ENCODE results near the gene SIRPG. TPM values are rescaled to one million over a fixed set of nuclear protein-coding genes. Genes with fewer than 3 reads are reported as not detected.

SIRPG gene
- total RNA-seq, 1 donor from 2014 or later: not detected

DNA sequence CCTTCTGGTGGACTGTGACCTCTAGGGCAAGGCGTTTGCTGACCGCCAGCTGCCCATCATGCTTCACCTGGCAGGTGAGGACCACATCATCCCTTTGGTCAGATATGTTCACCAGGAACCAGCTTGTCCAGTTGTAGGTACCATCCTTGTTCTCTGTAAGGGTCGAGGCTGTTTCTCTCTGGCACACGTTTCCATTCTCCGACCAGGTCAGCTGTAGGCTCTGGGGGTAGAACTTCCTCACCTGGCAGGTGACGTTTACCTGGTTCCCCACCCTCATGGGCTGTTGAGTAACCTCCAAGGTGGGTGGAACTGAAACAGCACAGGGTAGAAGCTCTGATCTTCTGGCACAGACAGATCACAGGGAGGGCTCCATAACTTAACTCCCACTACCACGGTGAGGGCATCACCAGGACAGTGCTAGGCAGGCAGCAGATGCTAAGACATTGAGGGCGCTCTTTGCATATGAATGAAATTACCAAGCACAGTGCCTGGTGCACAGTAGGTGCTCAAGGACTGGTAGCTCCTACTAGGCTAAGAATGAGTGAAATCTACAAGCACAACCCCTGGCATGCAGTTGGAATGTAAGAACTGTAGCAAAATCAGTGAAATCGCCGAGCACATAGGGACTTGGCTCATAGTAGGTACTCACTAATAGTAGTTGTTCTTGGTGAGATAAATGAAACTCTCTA lies 22.1 kb downstream of the SIRPG start:
- Mint-ChIP-seq H3K4me3 (no peak overlapping the region), H3K27ac (no peak overlapping the region)
- H3K27ac ChIP-seq: no peak overlapping the region

DNA sequence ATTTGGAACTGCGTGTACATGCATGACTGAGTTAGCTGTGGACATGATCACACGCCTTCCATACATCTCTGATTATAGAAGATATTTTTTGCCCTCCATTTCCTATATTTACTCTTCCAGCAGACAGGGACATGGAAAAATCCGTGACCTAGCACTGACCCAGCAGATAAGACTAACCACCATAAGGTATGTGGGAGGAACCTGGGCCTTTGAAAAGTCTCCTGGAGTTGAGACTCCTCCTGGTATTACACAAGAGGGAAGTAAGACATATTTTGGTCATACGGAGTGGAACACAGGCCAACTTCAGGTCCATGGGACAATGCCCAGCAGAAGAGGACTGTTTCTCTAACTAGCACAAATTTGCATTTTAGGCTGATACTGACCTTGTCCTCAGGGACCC lies 24.0 kb downstream of the SIRPG start:
- TF ChIP-seq, protein P1, sequence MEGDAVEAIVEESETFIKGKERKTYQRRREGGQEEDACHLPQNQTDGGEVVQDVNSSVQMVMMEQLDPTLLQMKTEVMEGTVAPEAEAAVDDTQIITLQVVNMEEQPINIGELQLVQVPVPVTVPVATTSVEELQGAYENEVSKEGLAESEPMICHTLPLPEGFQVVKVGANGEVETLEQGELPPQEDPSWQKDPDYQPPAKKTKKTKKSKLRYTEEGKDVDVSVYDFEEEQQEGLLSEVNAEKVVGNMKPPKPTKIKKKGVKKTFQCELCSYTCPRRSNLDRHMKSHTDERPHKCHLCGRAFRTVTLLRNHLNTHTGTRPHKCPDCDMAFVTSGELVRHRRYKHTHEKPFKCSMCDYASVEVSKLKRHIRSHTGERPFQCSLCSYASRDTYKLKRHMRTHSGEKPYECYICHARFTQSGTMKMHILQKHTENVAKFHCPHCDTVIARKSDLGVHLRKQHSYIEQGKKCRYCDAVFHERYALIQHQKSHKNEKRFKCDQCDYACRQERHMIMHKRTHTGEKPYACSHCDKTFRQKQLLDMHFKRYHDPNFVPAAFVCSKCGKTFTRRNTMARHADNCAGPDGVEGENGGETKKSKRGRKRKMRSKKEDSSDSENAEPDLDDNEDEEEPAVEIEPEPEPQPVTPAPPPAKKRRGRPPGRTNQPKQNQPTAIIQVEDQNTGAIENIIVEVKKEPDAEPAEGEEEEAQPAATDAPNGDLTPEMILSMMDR (IDR thresholded peaks at IDR 0.05): no peak
- TF ChIP-seq EZH2 (IDR thresholded peaks at IDR 0.05) (no peak), EZH2phosphoT487 (IDR thresholded peaks at IDR 0.05) (no peak)
- Histone ChIP-seq H3K27me3 (no peaks in the 10 kb centered on the region), H3K4me3 (no peak overlapping the region), H3K79me2 (ENCODE audit: low read depth) (no peaks in the 10 kb centered on the region), H3K9me3 (ENCODE audit: low read depth) (no peaks in the 10 kb centered on the region), H3K36me3 (no peaks in the 10 kb centered on the region), H3K9ac (no peak overlapping the region), H3F3A (ENCODE audit: low read depth) (no peaks in the 10 kb centered on the region), H2AFZ (replicated peaks) (no peak overlapping the region), H3K27ac (no peak overlapping the region), H3K4me2 (no peak overlapping the region), H4K20me1 (ENCODE audit: low read depth) (no peaks in the 10 kb centered on the region), H3K4me1 (no peaks in the 10 kb centered on the region)
- Mint-ChIP-seq H3K27me3 (ENCODE audit: insufficient read depth, low read depth) (peaks cover 6% of the 10 kb centered on the region), H3K36me3 (no peaks in the 10 kb centered on the region), H3K27ac (no peak overlapping the region), H3K4me1 (peaks cover 2% of the 10 kb centered on the region), H3K4me3 (no peak overlapping the region), H3K9me3 (no peaks in the 10 kb centered on the region)
- no peak for DNase-seq (ENCODE audit: low spot score)

More for the DNA sequence above, 22.1 kb downstream of the SIRPG start:
- Mint-ChIP-seq H3K36me3 (no peaks in the 10 kb centered on the region), H3K9me3 (peaks cover 4% of the 10 kb centered on the region), H3K27me3 (ENCODE audit: insufficient read depth, low read depth) (peaks cover 6% of the 10 kb centered on the region), H3K4me1 (peaks cover 2% of the 10 kb centered on the region)
- Histone ChIP-seq H3K27me3 (no peaks in the 10 kb centered on the region), H3K4me2 (no peak overlapping the region), H3K4me3 (no peak overlapping the region), H3K9me3 (ENCODE audit: low read depth) (no peaks in the 10 kb centered on the region), H3K36me3 (no peaks in the 10 kb centered on the region), H3F3A (ENCODE audit: low read depth) (no peaks in the 10 kb centered on the region), H2AFZ (replicated peaks) (no peak overlapping the region), H4K20me1 (ENCODE audit: low read depth) (no peaks in the 10 kb centered on the region), H3K9ac (no peak overlapping the region), H3K4me1 (no peaks in the 10 kb centered on the region), H3K79me2 (ENCODE audit: low read depth) (no peaks in the 10 kb centered on the region)
- TF ChIP-seq, protein P1 (IDR thresholded peaks at IDR 0.05): no peak
- no peak for DNase-seq (ENCODE audit: low spot score)

- Histone ChIP-seq H2AFZ (replicated peaks) (no peak overlapping the region), H3K27ac (no peak overlapping the region), H3K4me3 (no peak overlapping the region), H3K9me3 (ENCODE audit: low read depth) (no peaks in the 10 kb centered on the region), H3K9ac (no peak overlapping the region), H3K4me1 (no peaks in the 10 kb centered on the region), H3F3A (ENCODE audit: low read depth) (no peaks in the 10 kb centered on the region), H3K4me2 (no peak overlapping the region), H3K27me3 (no peaks in the 10 kb centered on the region), H3K36me3 (no peaks in the 10 kb centered on the region), H3K79me2 (ENCODE audit: low read depth) (no peaks in the 10 kb centered on the region), H4K20me1 (ENCODE audit: low read depth) (no peaks in the 10 kb centered on the region)
- Mint-ChIP-seq H3K36me3 (no peaks in the 10 kb centered on the region), H3K4me1 (peaks cover 2% of the 10 kb centered on the region), H3K9me3 (no peaks in the 10 kb centered on the region), H3K27ac (no peak overlapping the region), H3K27me3 (ENCODE audit: insufficient read depth, low read depth) (peaks cover 8% of the 10 kb centered on the region), H3K4me3 (no peak overlapping the region)
- DNase-seq (ENCODE audit: low spot score): no peak
- no peak for TF ChIP-seq EZH2 (IDR thresholded peaks at IDR 0.05)
- TF ChIP-seq, protein P1 (IDR thresholded peaks at IDR 0.05): no peak
- no peak for TF ChIP-seq EZH2phosphoT487 (IDR thresholded peaks at IDR 0.05)
Measured at GRCh38 chr20:1632178-1632577, 25.4 kb downstream of the SIRPG start.
